Measurements from ENCODE around the gene DLG2. TPM values are rescaled to one million over a fixed set of nuclear protein-coding genes. Genes with fewer than 3 reads are reported as not detected.

DLG2 gene
- total RNA-seq, 4 donors from 2014 or later = 37.9 to 71.5 (median 44.9) TPM

- H3K27ac ChIP-seq = no peak overlapping the region
- no peaks in the 10 kb centered on the region for H3K4me1 ChIP-seq
- H3K27me3 ChIP-seq = no peaks in the 10 kb centered on the region
- WGBS = 82% methylated on average over 1 of the region's 1 CpG
- H3K9me3 ChIP-seq = no peaks in the 10 kb centered on the region
- DNase-seq (ENCODE audit: low spot score in 2 of 2) = no peak
- H3K4me3 ChIP-seq = no peak overlapping the region
- no peaks in the 10 kb centered on the region for H3K36me3 ChIP-seq
- no peak for TF ChIP-seq POLR2A (IDR thresholded peaks at IDR 0.05)
- no peak for TF ChIP-seq EP300 (IDR thresholded peaks at IDR 0.05)
- TF ChIP-seq POLR2AphosphoS5 (IDR thresholded peaks at IDR 0.05) = no peak
- TF ChIP-seq CTCF (IDR thresholded peaks at IDR 0.05) = no peak
These were observed 325.1 kb downstream of the DLG2 start for GRCh38 chr11:85301895-85302678.

GRCh38 chr11:85299258-85299942, 327.7 kb downstream of the DLG2 start:
- H3K9me3 ChIP-seq = no peaks in the 10 kb centered on the region
- no peaks in the 10 kb centered on the region for H3K36me3 ChIP-seq
- WGBS = 78% methylated on average over 1 of the region's 1 CpG
- no peak overlapping the region for H3K27ac ChIP-seq
- no peak for TF ChIP-seq EP300 (IDR thresholded peaks at IDR 0.05)
- no peak for TF ChIP-seq POLR2A (IDR thresholded peaks at IDR 0.05)
- TF ChIP-seq POLR2AphosphoS5 (IDR thresholded peaks at IDR 0.05) = no peak
- no peak for TF ChIP-seq CTCF (IDR thresholded peaks at IDR 0.05)
- no peak for DNase-seq (ENCODE audit: low spot score in 2 of 2)
- no peaks in the 10 kb centered on the region for H3K27me3 ChIP-seq
- no peaks in the 10 kb centered on the region for H3K4me1 ChIP-seq
- no peak overlapping the region for H3K4me3 ChIP-seq

GRCh38 chr11:85295694-85296271, 331.4 kb downstream of the DLG2 start:
- Histone ChIP-seq H3K27me3 (no peaks in the 10 kb centered on the region), H3K36me3 (no peaks in the 10 kb centered on the region), H3K4me3 (no peak overlapping the region), H3K9me3 (no peaks in the 10 kb centered on the region), H3K27ac (no peak overlapping the region), H3K4me1 (no peaks in the 10 kb centered on the region)
- TF ChIP-seq POLR2A (IDR thresholded peaks at IDR 0.05) (no peak), CTCF (IDR thresholded peaks at IDR 0.05) (no peak), POLR2AphosphoS5 (IDR thresholded peaks at IDR 0.05) (no peak), EP300 (IDR thresholded peaks at IDR 0.05) (no peak)
- DNase-seq (ENCODE audit: low spot score in 2 of 2) = no peak
- 93% methylated on average over 1 of the region's 1 CpG for WGBS

- WGBS = 84% methylated on average over 4 of the region's 4 CpGs
- H3K4me1 ChIP-seq = no peaks in the 10 kb centered on the region
- H3K27me3 ChIP-seq = no peaks in the 10 kb centered on the region
- no peak for DNase-seq (ENCODE audit: low spot score in 2 of 2)
- no peak overlapping the region for H3K4me3 ChIP-seq
- H3K36me3 ChIP-seq = no peaks in the 10 kb centered on the region
- no peak for TF ChIP-seq POLR2A (IDR thresholded peaks at IDR 0.05)
- no peak for TF ChIP-seq POLR2AphosphoS5 (IDR thresholded peaks at IDR 0.05)
- no peak for TF ChIP-seq CTCF (IDR thresholded peaks at IDR 0.05)
- TF ChIP-seq EP300 (IDR thresholded peaks at IDR 0.05) = no peak
- no peaks in the 10 kb centered on the region for H3K9me3 ChIP-seq
- no peak overlapping the region for H3K27ac ChIP-seq
These were observed 345.6 kb downstream of the DLG2 start for GRCh38 chr11:85281550-85281949.

- no peak overlapping the region for H3K4me3 ChIP-seq
- no peak for TF ChIP-seq EP300 (IDR thresholded peaks at IDR 0.05)
- no peak for TF ChIP-seq POLR2AphosphoS5 (IDR thresholded peaks at IDR 0.05)
- TF ChIP-seq CTCF (IDR thresholded peaks at IDR 0.05) = no peak
- TF ChIP-seq POLR2A (IDR thresholded peaks at IDR 0.05) = no peak
- H3K36me3 ChIP-seq = no peaks in the 10 kb centered on the region
- H3K9me3 ChIP-seq = no peaks in the 10 kb centered on the region
- WGBS = 58% methylated on average over 1 of the region's 1 CpG
- no peak for DNase-seq (ENCODE audit: low spot score in 2 of 2)
- H3K27me3 ChIP-seq = no peaks in the 10 kb centered on the region
- no peaks in the 10 kb centered on the region for H3K4me1 ChIP-seq
- H3K27ac ChIP-seq = no peak overlapping the region
These were observed 347.9 kb downstream of the DLG2 start for GRCh38 chr11:85279267-85279666.

All from suprapubic skin (tissue), 4 donors.